ENCODE measurements around the gene ILF3.

The ILF3 gene

DNA sequence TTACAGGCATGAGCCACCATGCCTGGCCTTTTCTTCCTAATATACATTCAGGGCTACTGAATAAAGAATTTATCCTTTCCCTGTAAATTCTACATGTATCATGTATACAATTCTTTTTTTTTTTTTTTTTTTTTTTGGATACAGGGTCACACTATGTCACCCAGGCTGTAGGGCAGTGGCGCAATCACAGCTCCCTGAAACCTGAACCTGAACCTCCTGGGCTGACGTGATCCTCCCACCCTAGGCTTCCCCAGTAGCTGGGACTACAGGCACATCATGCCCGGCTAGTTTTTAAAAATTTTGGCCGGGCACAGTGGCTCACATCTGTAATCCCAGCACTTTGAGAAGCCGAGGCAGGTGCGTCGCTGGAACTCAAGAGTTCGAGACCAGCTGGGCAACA, 35.3 kb upstream of the ILF3 start:
- no peak for DNase-seq (ENCODE audit: low read depth)
- no peak overlapping the region for H3K4me3 ChIP-seq (ENCODE audit: low read depth, low read length)
- TF ChIP-seq, protein P1, sequence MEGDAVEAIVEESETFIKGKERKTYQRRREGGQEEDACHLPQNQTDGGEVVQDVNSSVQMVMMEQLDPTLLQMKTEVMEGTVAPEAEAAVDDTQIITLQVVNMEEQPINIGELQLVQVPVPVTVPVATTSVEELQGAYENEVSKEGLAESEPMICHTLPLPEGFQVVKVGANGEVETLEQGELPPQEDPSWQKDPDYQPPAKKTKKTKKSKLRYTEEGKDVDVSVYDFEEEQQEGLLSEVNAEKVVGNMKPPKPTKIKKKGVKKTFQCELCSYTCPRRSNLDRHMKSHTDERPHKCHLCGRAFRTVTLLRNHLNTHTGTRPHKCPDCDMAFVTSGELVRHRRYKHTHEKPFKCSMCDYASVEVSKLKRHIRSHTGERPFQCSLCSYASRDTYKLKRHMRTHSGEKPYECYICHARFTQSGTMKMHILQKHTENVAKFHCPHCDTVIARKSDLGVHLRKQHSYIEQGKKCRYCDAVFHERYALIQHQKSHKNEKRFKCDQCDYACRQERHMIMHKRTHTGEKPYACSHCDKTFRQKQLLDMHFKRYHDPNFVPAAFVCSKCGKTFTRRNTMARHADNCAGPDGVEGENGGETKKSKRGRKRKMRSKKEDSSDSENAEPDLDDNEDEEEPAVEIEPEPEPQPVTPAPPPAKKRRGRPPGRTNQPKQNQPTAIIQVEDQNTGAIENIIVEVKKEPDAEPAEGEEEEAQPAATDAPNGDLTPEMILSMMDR (IDR thresholded peaks at IDR 0.05; ENCODE audit: insufficient read depth, low read depth, low read length, missing control alignments), result no peak

DNA sequence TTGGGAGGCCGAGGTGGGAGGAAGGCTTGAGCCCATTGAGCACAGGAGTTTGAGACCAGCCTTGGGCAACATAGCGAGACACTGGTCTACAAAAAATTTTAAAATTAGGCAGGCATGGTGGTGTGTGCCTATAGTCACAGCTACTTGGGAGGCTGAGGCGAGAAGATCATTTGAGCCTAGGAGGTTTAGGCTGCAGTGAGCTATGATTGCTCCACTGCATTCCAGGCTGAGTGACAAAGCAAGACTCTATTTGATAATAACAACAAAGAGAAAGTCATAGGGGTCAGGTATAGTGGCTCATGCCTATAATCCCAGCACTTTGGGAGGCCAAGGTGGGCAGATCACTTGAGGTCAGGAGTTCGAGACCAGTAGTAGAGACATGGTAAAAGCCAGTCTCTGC, 33.4 kb upstream of the ILF3 start:
- DNase-seq (ENCODE audit: low read depth), result no peak
- no peak overlapping the region for H3K4me3 ChIP-seq (ENCODE audit: low read depth, low read length)
- TF ChIP-seq, protein P1 (IDR thresholded peaks at IDR 0.05; ENCODE audit: insufficient read depth, low read depth, low read length, missing control alignments), result no peak

DNA sequence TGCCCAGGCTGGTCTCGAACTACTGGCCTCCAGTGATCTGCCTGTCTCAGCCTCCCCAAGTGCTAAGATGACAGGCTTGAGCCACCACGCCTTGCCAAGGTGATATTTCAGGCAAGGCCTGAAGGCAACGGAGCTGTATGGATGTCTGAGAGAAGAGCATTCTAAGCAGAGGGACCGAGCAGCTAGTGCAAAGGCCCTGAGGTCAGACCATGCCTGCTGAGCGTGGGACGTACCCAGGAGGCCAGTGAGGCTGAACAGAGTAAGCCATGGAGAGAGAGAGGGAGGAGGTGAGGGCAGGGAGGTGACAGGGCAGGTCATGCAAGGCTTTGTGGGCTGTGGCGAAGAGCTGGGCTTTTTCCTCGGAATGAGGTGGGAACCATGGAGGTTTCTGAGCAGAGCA, 32.2 kb upstream of the ILF3 start:
- H3K4me3 ChIP-seq (ENCODE audit: low read depth, low read length), result no peak overlapping the region
- TF ChIP-seq, protein P1 (IDR thresholded peaks at IDR 0.05; ENCODE audit: insufficient read depth, low read depth, low read length, missing control alignments), result no peak
- no peak for DNase-seq (ENCODE audit: low read depth)

DNA sequence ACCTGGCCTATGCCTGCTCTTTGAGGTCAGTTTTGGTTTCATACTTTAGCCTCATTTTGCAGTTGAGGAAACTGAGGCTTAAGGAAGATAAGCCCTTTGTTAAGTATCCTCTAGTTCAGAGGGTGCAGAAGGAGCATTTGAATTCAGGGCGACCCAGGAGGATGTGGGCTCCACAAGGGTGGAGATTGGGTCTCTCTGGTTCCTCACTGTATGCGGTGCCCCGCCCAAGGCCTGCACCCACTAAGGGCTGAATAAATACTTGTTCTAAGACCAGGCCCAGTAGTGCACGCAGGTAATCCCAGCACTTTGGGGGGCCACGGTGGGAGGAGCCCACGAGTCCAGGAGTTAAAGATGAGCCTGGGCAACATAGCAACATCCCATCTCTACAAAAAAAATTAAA, 29.6 kb upstream of the ILF3 start:
- H3K4me3 ChIP-seq (ENCODE audit: low read depth, low read length), result no peak overlapping the region
- no peak for DNase-seq (ENCODE audit: low read depth)

DNA sequence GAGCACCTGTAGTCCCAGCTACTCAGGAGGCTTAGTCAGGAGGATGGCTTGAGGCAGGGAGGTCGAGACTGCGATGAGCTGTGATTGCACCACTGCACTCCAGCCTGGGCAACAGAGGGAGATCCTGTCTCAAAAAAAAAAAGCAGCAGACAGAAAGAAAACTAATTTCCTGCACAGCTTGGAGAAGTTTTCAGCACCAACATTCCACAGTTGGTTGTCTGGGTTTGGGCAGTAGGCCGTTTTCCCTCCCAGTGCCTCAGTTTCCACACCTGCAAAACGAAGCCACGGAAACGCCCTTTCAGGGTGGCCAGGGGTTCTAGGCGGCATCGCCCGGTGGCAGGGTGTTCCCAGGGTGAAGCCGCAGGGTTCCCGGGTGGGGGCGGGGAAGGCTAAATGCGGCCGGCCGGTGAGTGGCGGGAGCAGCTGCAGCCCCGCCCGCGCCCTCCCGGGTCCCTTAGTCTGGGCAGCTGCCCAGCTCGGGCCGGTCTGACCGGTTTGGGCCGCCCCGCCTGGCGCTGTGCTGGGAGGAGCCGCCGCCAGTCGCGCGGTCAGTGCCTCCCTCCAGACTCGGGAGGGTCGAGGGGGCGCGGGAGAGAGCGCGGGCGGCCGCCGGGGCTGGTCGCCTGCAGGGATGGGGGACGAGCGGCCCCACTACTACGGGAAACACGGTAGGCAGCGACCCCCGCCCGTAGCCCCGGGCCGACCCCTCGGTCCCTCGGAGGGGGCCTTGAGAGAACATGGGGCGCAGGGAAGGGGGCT, 29.0 kb upstream of the ILF3 start, which contains the start of gene SLC44A2:
SLC44A2 (plus strand) TSS at position 551 of the 759 bp plus-strand sequence; CDS start at position 632, 81 bp downstream.
- TF ChIP-seq, protein P1 (IDR thresholded peaks at IDR 0.05; ENCODE audit: insufficient read depth, low read depth, low read length, missing control alignments), result no peak
- no peak within 1 kb of the TSS for H3K4me3 ChIP-seq (ENCODE audit: low read depth, low read length)
- no peak for DNase-seq (ENCODE audit: low read depth)

More for the DNA sequence above, 29.6 kb upstream of the ILF3 start:
- TF ChIP-seq, protein P1 (IDR thresholded peaks at IDR 0.05; ENCODE audit: insufficient read depth, low read depth, low read length, missing control alignments), result no peak

DNA sequence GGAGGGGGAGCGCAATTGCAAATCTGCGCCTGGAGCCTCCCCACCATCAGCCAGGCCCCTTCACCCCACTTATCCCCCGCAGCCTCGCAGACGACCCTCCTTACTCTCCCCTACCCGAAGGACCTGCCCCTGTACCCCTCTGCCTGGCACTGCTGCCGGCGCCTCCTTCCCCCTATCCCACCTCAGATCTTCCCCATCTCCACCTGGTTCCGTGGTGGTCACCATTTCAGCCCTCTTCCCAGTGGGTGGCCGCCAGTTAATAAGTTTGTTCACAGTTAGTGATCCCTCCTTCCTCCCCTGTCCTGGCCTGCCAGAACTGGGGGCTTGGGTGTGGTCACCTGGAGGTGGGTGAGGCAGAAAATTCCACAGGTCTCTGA, 28.4 kb upstream of the ILF3 start:
- TF ChIP-seq, protein P1 (IDR thresholded peaks at IDR 0.05; ENCODE audit: insufficient read depth, low read depth, low read length, missing control alignments), result no peak
- H3K4me3 ChIP-seq (ENCODE audit: low read depth, low read length), result no peak overlapping the region
- no peak for DNase-seq (ENCODE audit: low read depth)

DNA sequence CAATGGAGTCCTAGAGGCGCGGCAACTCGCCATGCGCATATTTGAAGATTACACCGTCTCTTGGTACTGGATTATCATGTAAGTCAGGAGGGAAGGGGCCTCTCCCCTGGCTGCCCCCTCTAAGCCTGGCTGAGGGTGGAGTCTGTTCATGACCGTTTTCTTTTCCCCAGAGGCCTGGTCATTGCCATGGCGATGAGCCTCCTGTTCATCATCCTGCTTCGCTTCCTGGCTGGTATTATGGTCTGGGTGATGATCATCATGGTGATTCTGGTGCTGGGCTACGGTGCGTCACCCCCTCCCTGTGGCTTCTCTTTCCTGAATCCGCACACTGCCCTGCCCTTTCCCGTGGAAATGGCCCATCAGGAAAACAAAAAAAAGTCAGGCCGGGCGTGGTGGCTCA, 22.3 kb upstream of the ILF3 start:
- TF ChIP-seq, protein P1 (IDR thresholded peaks at IDR 0.05; ENCODE audit: insufficient read depth, low read depth, low read length, missing control alignments), result no peak
- no peak for DNase-seq (ENCODE audit: low read depth)
- H3K4me3 ChIP-seq (ENCODE audit: low read depth, low read length), result no peak overlapping the region

Measured in GM12865 (cell line).